ENCODE data around the gene EPX.

- TF ChIP-seq EZH2 (IDR thresholded peaks at IDR 0.05; ENCODE audit: low read length): no peak
- no peak for TF ChIP-seq CTCF (optimal IDR thresholded peaks at IDR 0.05 in 1 of 3, IDR thresholded peaks at IDR 0.05 in 1 of 3, conservative IDR thresholded peaks at IDR 0.05 in 1 of 3; ENCODE audit: extremely low read depth in 1 of 3, insufficient read depth in 2 of 3, low read length in 3 of 3)
Measured at GRCh38 chr17:58202859-58203258, 10.3 kb downstream of the EPX start.

Data from keratinocyte (primary cell).